ENCODE data around the gene B4GALT2. TPM values are rescaled to one million over a fixed set of nuclear protein-coding genes. Genes with fewer than 3 reads are reported as not detected.

B4GALT2 gene
- total RNA-seq, 1 experiment from 2014 or later, result 95.8 TPM

- DNase-seq, result no peak
- Histone ChIP-seq H3K36me3 (no peaks in the 10 kb centered on the region), H3K27me3 (no peaks in the 10 kb centered on the region), H3K9me3 (no peaks in the 10 kb centered on the region), H3K4me3 (no peak overlapping the region)
Observed at GRCh38 chr1:44035726-44036408, 56.9 kb downstream of the B4GALT2 start.

- Histone ChIP-seq H3K9me3 (no peaks in the 10 kb centered on the region), H3K36me3 (no peaks in the 10 kb centered on the region), H3K4me3 (no peak overlapping the region), H3K27me3 (no peaks in the 10 kb centered on the region)
- peak; percentile 67 for DNase-seq
Observed at GRCh38 chr1:44036409-44037139, 57.6 kb downstream of the B4GALT2 start.

- no peak for DNase-seq
- no peak overlapping the region for H3K4me3 ChIP-seq
- H3K36me3 ChIP-seq, result no peaks in the 10 kb centered on the region
- H3K9me3 ChIP-seq, result no peaks in the 10 kb centered on the region
- H3K27me3 ChIP-seq, result no peaks in the 10 kb centered on the region
Observed at GRCh38 chr1:44037154-44037553, 58.1 kb downstream of the B4GALT2 start.

DNA sequence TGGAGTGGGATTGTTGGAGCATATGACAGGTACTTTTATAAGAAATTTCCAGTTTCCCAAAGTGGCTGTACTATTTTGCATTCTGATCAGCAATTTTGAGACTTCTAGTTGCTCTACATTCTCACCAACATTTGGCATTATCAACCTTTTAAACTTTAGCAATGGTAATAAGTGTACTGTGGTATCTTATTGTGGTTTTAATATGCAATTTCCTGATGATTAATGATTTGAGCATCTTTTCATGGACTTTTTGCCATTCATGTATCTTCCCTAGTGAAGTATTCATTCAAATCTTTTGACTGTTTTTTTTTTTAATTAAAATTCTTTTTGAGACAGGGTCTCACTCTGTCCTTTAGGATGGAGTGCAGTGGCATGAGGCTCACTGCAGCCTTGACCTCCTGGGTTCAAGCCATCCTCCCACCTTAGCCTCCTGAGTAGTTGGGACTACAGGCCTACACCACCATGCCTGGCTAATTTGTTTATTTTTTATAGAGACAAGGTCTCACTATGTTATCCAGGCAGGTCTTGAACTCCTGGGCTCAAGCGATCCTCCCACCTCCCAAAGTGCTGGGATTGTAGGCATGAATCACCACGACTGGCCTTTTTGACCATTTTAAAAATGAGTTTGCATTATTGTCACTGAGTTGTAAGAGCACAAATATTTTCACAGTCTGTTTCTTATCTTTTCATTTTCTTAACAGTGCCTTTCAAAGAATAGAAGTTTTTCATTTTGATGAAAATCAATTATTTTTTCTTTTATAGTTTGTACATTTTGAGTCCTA, 60.1 kb downstream of the B4GALT2 start:
- no peak overlapping the region for H3K4me3 ChIP-seq
- no peaks in the 10 kb centered on the region for H3K36me3 ChIP-seq
- no peak for DNase-seq
- H3K27me3 ChIP-seq, result no peaks in the 10 kb centered on the region
- no peaks in the 10 kb centered on the region for H3K9me3 ChIP-seq

- DNase-seq, result no peak
- Histone ChIP-seq H3K9me3 (no peaks in the 10 kb centered on the region), H3K4me3 (no peak overlapping the region), H3K36me3 (no peaks in the 10 kb centered on the region), H3K27me3 (no peaks in the 10 kb centered on the region)
Observed at GRCh38 chr1:44040418-44040817, 61.4 kb downstream of the B4GALT2 start.

Other genes starting within 250 kb of the B4GALT2 start
- not detected in 2 replicates for gene ARTN, start 45.4 kb upstream of the B4GALT2 start, total RNA-seq (2014; rRNA removed; shearing (Covaris generic); ENCODE audit: low replicate concordance)
- gene IPO13, start 32.3 kb upstream of the B4GALT2 start, total RNA-seq (2014; rRNA removed; shearing (Covaris generic); ENCODE audit: low replicate concordance), result 14.4 and 24.4 TPM in 2 replicates
- gene DPH2, start 9.2 kb upstream of the B4GALT2 start, total RNA-seq (2014; rRNA removed; shearing (Covaris generic); ENCODE audit: low replicate concordance), result 20.7 and 44.0 TPM in 2 replicates
- gene ATP6V0B, start 4.2 kb upstream of the B4GALT2 start, total RNA-seq (2014; rRNA removed; shearing (Covaris generic); ENCODE audit: low replicate concordance), result 124 and 126 TPM in 2 replicates
- gene CCDC24, start 12.4 kb downstream of the B4GALT2 start, total RNA-seq (2014; rRNA removed; shearing (Covaris generic); ENCODE audit: low replicate concordance), result 1.6 and 5.9 TPM in 2 replicates
- 1.6 and 6.0 TPM in 2 replicates for gene SLC6A9, start 52.3 kb downstream of the B4GALT2 start, total RNA-seq (2014; rRNA removed; shearing (Covaris generic); ENCODE audit: low replicate concordance)
- 3.1 TPM in 1 of 2 replicates, not detected in the other for gene KLF17, start 139.6 kb downstream of the B4GALT2 start, total RNA-seq (2014; rRNA removed; shearing (Covaris generic); ENCODE audit: low replicate concordance)
- not detected in 2 replicates for gene KLF18, start 162.4 kb downstream of the B4GALT2 start, total RNA-seq (2014; rRNA removed; shearing (Covaris generic); ENCODE audit: low replicate concordance)
- 15.6 and 36.4 TPM in 2 replicates for gene DMAP1, start 234.3 kb downstream of the B4GALT2 start, total RNA-seq (2014; rRNA removed; shearing (Covaris generic); ENCODE audit: low replicate concordance)